ENCODE data around the gene VWA5A. TPM values are rescaled to one million over a fixed set of nuclear protein-coding genes. Genes with fewer than 3 reads are reported as not detected.
"Not testable (repeated sequence)": the region's sequence is repeated elsewhere in the genome, so short reads cannot be mapped to it uniquely, and the experiment has no call there.

The VWA5A gene
- total RNA-seq, 1 donor from 2014 or later: 6.1 TPM

- TF ChIP-seq CTCF (conservative IDR thresholded peaks at IDR 0.05): peak; percentile 31
- H3K27ac Mint-ChIP-seq (ENCODE audit: unreplicated experiment): no peak overlapping the region
- no peaks in the 10 kb centered on the region for H3K27me3 Mint-ChIP-seq (ENCODE audit: low read depth)
- H3K36me3 Mint-ChIP-seq (ENCODE audit: low read depth): peaks cover 24% of the 10 kb centered on the region
- H3K4me1 Mint-ChIP-seq: no peaks in the 10 kb centered on the region
- no peak for DNase-seq (ENCODE audit: low read depth, low spot score)
- H3K4me3 Mint-ChIP-seq: no peak overlapping the region
- H3K9me3 Mint-ChIP-seq: peaks cover 8% of the 10 kb centered on the region
Measured at GRCh38 chr11:124123622-124124021, 8.4 kb downstream of the VWA5A start.

- Mint-ChIP-seq H3K9me3 (peaks cover 17% of the 10 kb centered on the region), H3K36me3 (ENCODE audit: low read depth) (peaks cover 22% of the 10 kb centered on the region)
- not testable (repeated sequence) for H3K4me1 Mint-ChIP-seq; H3K27me3 Mint-ChIP-seq (ENCODE audit: low read depth); H3K4me3 Mint-ChIP-seq; DNase-seq (ENCODE audit: low read depth, low spot score); H3K27ac Mint-ChIP-seq (ENCODE audit: unreplicated experiment)
Measured at GRCh38 chr11:124127134-124127533, 11.9 kb downstream of the VWA5A start.

- no peak for DNase-seq (ENCODE audit: low read depth, low spot score)
- no peak for TF ChIP-seq CTCF (conservative IDR thresholded peaks at IDR 0.05)
- Mint-ChIP-seq H3K9me3 (peaks cover 5% of the 10 kb centered on the region), H3K36me3 (ENCODE audit: low read depth) (peaks cover 8% of the 10 kb centered on the region), H3K4me3 (no peak overlapping the region), H3K4me1 (no peaks in the 10 kb centered on the region), H3K27me3 (ENCODE audit: low read depth) (no peaks in the 10 kb centered on the region), H3K27ac (ENCODE audit: unreplicated experiment) (no peak overlapping the region)
Measured at GRCh38 chr11:124143034-124143433, 27.8 kb downstream of the VWA5A start.

GRCh38 chr11:124147951-124148350 is 32.7 kb downstream of the VWA5A start:
- Mint-ChIP-seq H3K4me3 (no peak overlapping the region), H3K27ac (ENCODE audit: unreplicated experiment) (no peak overlapping the region), H3K36me3 (ENCODE audit: low read depth) (peaks cover 5% of the 10 kb centered on the region), H3K9me3 (no peaks in the 10 kb centered on the region), H3K27me3 (ENCODE audit: low read depth) (no peaks in the 10 kb centered on the region), H3K4me1 (no peaks in the 10 kb centered on the region)
- TF ChIP-seq CTCF (conservative IDR thresholded peaks at IDR 0.05): no peak
- DNase-seq (ENCODE audit: low read depth, low spot score): no peak

- TF ChIP-seq CTCF (conservative IDR thresholded peaks at IDR 0.05): no peak
- Mint-ChIP-seq H3K27me3 (ENCODE audit: low read depth) (peaks cover 6% of the 10 kb centered on the region), H3K27ac (ENCODE audit: unreplicated experiment) (no peak overlapping the region), H3K4me3 (no peak overlapping the region), H3K4me1 (no peaks in the 10 kb centered on the region), H3K9me3 (no peaks in the 10 kb centered on the region), H3K36me3 (ENCODE audit: low read depth) (no peaks in the 10 kb centered on the region)
- DNase-seq (ENCODE audit: low read depth, low spot score): no peak
Measured at GRCh38 chr11:124150684-124151083, 35.4 kb downstream of the VWA5A start.

- TF ChIP-seq CTCF (conservative IDR thresholded peaks at IDR 0.05): peak; percentile 34
- H3K4me3 Mint-ChIP-seq: no peak overlapping the region
- no peaks in the 10 kb centered on the region for H3K36me3 Mint-ChIP-seq (ENCODE audit: low read depth)
- H3K9me3 Mint-ChIP-seq: no peaks in the 10 kb centered on the region
- H3K4me1 Mint-ChIP-seq: no peaks in the 10 kb centered on the region
- H3K27ac Mint-ChIP-seq (ENCODE audit: unreplicated experiment): no peak overlapping the region
- DNase-seq (ENCODE audit: low read depth, low spot score): no peak
- peaks cover 6% of the 10 kb centered on the region for H3K27me3 Mint-ChIP-seq (ENCODE audit: low read depth)
Measured at GRCh38 chr11:124152770-124153407, 37.6 kb downstream of the VWA5A start.
